Activated CD8-positive, alpha-beta memory T cell treated with anti-CD3 and anti-CD28 coated beads, Interleukin-2, amount 50 U/mL, for 24 hours (primary cell): ENCODE data around the gene CLDN24.

Experiments used
- DNase-seq: peaks from one replicate; pipeline ENCODE4 v3.0.0-alpha.2; 2020; ENCODE audit errors: extremely low read depth

Gene CLDN24

DNA sequence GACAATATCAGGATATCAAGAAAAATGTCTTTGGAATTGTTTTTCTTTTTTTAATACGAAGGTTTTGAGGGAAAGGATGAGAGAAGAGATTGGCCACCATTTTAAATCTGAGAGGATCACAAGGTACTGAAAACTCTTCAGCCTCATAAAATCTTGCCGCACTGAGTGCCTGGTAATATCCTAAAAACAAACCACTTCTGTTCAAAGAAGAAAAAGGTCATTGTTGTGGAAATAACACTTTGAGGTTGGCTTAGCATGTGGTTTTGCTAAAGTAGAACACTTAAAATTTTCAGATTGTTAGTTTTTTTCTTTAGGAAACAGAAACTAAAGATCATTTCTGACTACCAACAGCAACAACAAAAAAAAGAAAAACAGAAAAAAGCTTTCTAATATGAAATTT, 1.1 kb downstream of the CLDN24 start:
- no peak for DNase-seq

DNA sequence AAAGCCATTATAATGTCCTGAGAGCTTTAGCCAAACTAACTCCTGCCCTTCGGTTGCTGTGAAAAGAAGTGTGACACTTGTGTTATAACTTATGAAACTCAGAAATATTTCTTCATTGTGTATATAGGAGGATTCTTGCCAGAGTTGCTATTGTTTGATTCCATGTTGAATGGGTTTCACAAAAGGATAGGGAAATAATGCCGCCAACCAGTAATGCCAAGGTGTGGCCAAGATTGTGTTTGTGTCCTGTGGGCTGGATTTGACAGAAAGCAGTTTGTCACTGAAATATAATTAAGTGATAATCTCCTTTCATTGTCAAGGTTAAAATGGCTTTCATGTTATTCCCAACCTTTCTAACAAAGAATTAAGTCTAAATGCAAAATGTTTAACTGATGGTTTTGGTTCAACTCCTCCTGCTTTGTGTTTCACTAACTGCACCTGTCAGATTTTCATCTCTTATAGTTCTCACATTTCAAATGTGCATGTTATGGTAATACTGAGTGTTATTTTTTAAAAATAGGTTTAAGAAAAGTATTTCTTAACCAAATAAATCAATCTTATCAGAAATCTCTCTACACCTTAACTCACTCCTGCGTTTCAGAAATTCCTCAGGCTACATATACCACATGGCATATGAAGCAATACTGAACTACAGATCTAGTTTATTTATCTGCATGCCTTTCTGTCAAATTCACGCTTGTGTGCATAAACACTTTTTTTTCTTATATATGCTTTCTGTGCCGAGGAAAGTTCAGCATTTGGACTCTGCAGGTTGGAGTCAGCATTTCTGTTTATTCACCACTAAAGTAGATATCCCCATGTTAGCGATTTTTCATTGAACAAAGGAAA, 1.8 kb downstream of the CLDN24 start, which contains the start of gene CLDN22:
Gene CLDN22 (minus strand): TSS at position 66 of the 849 bp plus-strand sequence. CDS start 58 bp downstream, at position 8.
- DNase-seq = no peak

DNA sequence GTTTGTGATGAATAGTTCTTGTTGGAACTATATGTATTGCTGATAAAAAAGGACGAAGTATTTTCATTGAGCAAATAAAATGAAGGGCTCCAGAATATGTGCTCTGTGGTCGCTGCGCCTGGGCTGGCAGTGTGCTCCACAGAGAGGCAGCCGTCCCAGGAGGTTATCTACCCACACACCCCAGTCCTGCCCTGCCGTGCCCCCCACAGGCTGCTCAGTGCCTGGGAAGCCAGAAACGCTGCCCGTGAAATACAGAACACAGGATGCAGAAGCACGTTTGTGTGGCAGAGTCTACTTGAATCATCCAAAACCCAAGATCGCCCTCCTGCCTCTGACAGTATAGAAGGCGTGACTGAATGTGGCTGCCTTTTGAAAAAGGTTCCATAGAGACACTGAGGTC, 3.6 kb downstream of the CLDN24 start:
- DNase-seq = no peak

DNA sequence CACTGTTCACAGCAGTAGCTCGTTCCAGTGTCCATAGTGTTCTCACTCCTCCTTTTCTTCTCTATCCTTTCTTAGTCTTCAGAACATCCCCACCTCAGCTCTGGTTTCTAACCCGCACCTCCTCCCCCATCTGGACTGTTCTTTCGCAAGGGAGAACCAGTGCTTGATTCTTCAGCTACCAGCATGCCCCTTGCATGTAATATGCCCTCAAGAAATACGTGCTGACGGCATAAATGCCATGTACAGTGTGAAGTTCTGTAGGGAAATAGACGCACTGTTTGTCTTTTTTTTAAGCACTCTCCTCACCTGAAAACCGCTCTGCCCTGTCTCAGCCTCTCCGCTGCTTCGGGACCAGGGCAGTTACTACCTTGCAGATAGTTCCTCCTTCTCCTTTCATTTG, 7.4 kb downstream of the CLDN24 start:
- DNase-seq = no peak

DNA sequence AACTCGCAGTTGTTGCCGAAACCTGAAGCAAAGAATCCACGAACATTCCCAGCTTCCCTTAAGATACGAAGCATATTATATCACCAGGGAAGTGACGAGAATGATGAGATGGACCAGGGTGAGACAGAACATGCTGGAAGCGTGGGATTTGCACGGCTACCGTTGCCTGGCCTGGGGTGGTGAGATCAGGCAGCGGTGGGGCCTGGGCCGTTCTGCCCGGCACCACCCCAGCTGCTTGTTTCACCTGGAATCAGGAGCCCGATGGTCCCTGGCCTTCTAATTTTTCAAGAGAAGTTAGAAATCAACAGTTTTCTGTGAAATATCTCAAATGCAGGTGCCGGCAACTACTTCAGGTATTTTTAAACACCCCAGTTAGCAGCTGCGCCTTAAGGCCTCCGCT, 7.9 kb downstream of the CLDN24 start:
- DNase-seq = no peak

DNA sequence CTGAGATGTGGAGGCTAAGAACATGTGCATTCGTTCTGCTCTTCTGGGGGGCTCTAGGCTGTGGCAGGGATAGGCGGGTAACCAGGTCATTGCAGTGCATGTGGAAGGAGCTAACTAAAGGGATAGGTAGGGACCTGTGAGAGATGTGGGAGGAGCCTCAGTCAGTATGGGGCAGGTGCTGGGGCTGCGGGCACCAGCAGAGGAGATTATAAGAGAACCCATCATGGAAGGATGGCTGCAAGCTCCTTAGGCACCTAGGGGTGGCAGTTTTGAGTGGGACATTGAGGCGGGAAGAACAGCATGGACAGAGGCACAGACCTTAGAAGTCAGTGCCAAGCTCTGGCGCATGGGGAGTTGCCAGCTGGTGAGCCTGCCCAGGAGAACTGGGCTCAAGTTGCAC, 9.4 kb downstream of the CLDN24 start:
- DNase-seq = no peak

DNA sequence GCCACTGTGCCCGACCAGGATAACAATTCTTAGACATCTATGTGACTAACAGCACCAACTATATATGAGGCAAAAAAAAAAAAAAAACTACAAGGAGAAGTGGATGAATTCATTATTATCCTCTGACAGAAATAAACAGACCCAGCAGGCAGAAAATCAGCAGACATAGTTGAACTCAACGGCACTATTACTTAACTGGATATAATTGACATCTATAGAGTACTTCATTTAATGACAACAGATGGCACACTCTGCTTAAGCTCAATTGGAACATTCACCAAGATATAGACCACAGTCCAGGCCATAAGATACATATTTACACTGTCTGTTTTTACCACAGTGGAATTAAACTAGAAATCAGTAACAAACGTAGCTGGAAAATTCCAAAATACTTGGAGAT, 15.4 kb downstream of the CLDN24 start:
- no peak for DNase-seq

DNA sequence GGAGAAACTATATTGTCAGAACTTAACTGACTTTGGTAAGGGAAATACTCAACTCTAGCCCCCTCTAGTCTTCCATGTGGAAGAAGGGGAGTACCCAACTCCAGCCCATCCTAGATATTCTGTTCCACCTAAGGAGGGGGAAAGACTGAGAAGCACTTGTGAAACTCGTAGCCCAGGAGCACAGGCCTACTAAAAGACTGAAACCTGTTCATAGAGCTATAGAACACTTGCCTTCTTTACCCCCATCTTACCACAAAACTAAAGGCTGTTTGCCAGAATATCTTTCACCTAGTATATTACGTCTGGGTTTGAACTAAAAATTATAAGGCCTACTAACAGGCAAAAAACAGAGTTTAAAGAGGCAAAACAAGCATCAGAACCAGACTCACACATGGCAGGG, 17.7 kb downstream of the CLDN24 start:
- no peak for DNase-seq

DNA sequence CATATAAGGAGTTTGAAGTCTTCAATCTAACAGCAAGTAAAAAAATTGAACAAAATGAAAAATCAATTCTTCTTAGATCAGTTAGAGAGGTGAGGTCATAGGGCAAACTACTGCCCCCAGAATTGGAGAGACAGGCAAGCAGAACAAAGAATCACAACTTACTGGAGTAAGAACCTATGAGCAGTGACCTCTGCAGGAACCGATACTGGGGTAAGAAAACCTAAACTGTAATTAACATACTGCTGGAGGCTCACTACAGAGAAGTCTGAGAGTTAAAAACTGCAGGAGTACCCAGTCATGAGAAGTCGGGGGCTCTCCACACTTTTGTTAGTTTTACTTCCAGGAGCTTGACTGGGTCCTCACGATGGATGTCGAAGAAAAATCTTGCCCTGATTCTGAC, 18.2 kb downstream of the CLDN24 start:
- no peak for DNase-seq

DNA sequence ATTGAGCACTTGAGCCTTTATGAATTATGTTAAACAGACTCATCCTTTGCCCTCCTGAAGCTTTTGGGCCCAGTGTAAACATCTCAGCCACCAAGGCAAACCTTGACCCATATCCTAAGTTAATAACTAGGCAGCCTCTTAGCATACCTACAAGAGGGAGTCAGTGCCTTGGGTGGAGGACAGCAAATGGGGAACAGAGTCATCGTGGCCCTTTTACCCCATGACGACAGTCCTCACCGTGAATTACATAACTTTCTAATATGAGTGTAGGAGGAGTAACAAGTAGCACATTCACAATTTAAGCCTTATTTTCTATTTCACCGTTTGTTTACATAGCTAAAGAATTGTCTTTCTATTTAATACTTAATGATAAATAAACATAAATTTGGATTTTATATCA, 18.9 kb downstream of the CLDN24 start:
- DNase-seq = no peak

DNA sequence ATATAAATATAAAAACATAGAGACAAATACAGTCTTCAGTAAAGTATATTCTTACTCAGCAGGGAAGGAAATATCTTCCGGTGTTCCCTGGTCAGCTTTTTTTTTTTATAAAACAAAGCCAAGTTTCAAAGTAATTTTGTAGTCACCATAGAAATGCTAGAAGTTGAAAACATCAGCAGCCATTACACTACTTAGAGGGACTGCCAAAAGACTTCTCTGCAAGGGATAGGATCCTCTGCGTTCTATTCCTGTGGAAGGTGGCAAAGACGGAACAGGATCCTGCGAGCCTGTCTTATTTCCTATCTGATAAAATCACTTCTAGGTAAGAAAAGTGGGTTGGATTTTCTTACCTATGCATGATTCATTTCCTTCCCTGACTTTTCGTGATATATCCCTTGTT, 21.6 kb downstream of the CLDN24 start:
- DNase-seq = no peak

DNA sequence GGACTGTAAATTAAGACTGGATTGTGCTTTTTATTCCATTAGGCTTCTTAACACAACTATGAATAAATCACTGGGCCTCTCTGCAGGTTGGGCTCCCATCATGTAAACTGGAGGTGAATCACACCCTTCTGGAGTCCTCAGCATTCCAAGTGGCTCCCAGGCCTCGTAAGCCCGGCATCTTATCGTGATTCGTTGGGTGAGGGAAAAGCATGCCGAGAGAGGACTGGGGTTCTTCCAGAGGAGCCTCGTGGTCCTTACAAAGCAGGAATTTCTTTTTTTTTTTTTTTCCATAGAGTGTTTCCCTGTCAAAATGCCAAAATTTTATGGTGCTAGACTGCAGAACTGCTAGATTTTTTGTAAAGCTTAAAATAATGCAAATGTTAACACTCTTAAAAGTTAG, 22.2 kb downstream of the CLDN24 start:
- DNase-seq = no peak

DNA sequence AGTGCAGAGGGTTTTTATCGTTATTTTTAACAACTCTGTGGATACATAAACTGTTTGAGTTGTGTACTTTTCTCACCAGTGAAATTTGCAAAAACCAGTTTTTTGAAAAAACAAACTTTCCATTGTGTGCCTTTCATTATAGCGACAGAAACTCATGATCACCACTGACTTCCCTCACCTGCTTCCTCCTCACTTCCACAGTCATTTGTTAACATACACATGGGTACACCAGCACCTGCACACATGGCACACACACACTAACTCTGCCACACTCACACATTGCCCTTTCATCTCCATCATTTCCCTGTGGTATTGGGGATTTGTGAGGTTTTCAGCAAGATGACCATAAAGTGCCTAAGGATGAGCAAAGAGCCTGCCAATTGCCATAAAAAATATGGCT, 22.8 kb downstream of the CLDN24 start:
- DNase-seq = no peak

DNA sequence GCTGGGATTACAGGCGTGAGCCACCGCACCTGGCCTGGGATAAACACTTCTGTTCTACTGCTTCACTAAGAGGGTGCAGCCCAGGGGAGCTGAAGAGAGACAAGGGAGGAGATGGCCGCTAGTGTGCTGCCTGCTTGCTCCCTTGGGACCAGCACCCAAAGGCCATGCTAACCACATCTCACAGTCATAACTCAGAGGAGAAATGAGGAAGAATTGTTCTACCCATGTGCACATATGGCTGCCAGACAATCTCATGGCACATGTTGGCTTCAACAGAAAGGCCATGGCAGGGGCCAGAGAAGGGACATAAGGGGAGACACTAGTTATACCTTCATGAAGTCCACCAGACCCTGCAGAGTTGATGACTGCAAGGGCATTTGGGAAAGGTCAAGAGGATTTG, 24.6 kb downstream of the CLDN24 start:
- no peak for DNase-seq

DNA sequence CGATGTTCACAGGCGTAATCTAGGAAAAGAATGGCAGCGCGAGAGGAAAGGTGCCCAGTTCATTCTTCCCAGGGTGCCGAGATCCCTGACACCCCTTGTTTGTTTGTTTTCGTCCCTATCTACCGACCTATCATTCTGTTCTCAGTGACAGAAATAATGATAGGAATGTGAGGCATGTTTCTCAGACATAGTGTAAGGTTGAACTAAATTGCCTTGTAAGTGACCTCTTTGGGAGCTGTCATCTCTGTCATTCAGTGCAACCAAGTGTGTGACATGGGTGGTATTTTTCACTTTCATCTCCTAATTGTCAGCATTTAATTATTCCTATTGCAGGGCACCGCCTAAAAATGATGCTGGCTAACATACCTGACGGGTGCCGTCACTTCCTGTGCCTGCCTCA, 26.5 kb downstream of the CLDN24 start:
- DNase-seq = no peak

DNA sequence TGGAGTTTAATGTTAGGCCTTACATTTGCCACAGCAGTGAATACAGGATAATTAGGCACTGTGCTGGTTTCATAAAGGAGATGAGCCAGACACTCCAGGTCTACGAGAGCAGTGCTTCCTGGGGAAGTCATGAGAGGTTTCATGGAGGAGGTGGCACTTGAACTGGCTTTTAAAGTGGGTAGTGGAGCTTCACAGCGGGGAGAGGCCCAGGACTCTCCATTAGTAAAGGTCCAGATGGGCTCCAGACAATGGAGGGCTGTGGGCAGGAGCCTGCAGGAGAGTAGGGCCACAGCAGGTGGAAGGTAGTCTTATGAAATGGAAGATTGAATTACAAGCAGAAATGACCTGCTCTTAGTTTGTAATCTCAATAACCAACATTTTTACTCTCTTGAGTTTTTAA, 31.2 kb downstream of the CLDN24 start:
- no peak for DNase-seq

DNA sequence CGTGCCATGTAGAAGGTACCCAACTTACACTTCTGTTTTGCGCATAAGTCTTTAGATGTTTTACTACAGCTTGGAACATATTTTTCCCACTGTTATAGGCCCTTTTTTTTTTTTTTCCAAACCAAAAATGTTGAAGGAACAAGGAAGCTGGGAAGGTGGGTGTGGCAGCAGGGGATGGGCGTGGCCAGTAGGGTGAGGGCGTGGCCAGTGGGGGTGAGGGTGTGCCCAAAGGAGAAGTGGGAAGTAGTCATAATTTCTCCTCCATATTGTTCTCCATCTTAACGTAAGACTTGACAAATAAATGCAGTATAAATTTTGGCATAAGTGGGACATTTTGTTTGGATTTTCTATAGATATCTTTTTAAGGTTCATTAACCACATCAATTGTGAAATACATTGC, 32.5 kb downstream of the CLDN24 start:
- no peak for DNase-seq

DNA sequence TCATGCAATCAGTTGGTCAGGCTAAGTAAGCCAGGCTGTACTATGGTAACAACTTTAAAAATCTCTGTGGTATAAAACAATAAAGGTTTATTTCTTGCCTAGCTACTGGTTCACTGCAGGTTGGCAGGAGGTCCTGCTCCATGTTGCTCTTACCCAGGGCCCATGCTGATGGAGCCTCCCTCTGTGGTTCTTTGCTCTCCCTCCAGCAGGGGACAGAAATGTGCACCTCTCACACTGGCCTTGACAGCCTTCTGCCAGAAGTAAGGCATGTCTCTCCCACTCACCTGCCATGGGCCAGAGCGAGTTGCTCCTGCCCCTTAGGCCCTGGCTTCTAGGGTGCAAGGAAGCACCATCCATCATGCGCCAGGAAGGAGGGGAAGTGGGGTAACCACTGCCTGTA, 33.3 kb downstream of the CLDN24 start:
- no peak for DNase-seq

DNA sequence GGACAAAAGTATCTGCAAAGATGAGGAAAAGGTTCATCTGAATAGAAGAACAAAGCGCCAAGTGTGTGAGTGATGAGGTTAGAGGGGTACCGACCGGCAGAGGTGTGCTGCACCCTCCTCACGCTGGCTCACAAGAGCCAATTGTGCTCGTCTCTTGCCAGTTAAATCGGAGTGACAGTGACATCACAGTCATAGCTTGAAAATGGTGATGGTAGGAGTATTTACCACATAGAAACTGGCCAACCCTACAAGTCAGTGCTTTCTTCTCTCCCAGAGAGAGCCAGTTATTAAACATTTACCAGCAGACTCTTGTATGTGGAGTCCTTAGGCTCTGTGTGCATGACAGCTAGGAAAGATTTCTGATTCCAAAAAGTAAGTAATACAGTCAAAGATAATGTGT, 34.5 kb downstream of the CLDN24 start:
- DNase-seq = no peak

DNA sequence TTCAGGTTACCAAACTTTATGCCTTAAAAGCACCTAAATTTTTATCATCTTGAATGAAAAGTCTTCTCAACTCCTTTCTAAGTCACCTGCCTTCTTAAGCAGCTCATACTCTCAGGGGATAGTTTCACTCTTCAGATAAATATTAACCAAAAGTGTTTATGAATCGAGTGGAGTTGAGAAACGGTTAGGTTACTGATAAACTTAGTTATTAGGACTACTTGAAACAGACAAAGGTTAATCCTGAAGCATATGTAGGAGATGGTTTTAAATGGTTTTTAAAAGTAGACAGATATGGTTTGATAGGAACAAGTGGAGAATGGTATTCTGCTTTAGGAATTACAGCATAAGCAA, 34.9 kb downstream of the CLDN24 start:
- no peak for DNase-seq

DNA sequence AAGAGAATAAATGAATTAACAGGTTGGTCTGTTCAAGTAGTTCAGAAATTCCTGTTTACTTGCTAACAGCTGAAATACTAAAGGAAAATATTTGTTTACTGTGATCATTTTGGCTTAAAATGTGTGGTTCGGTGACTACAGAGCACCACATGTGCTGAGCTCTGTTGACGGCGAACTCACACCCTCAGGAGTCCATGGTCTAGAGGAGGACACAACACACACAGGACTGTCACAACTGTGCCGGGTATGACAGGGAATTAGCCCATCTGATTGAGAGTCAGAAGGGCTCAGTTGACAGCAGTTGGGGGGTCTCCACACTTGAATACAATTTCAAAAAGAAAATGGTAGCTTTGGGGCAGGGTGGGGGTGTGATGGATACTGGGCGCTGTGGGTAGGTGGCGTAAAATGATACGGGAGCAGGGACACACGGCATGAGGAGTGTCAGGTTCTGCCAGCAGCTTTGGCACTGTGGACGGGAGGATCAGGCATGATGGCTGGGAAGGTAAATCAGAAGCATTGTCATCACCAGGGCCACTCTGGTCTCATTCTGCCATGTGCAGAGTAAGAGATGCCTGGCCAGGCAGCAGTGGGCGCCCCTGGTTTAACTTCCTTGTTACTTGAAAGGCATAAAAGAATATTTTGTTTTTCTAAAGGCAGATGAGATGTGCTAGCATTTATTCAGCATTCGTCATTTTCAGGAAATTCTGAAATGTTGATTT, 35.5 kb downstream of the CLDN24 start:
- no peak for DNase-seq

DNA sequence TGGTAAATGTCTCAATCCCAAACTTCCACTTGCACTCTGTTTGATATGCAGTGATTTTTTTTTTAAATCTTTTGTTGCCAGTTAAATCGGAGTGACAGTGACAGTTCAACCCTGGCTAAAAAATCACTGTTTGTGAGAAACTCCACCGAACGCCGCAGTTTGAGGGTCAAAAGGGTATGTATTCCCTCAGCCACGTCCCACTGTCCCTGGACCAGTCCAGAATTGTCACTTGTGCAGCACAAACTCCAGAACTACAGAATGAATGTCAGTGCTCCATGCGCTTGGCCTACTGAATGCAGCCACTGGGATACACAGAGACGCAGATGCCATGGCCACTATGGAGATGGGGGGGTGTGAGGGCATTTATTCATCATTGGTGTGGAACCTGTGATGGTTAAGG, 36.3 kb downstream of the CLDN24 start:
- no peak for DNase-seq

DNA sequence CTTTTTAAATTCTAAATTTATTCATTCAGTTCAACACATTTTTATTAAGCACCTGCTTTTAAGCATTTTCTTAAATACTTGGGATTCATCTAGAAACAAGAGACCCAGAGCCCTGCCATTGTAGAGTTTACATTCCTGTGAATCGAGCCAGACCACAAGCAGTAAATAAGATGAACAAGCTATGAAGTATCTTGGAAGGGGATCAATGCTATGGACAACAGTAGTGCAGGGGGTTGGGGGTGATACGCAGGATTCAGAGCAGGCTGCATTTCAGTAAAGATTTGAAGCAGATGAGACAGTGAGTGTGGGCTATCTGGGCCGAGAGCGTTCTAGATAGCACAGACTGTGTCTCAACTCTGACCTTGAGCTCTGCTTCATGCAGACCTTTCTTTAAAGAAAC, 37.3 kb downstream of the CLDN24 start:
- DNase-seq = no peak
